VCaP (cell line): ENCODE measurements around the gene MAGI1.
A peak's percentile ranks its signal among the peaks of the same experiment; 100 is the strongest.

Experiments used
- H3K27ac ChIP-seq: fragments of 450-650 bp; 2 replicates; pipeline ENCODE4 v1.5.1; 2017
- TF ChIP-seq, protein P1 (sequence below): fragments of 450-650 bp; conservative IDR thresholded peaks from 2 replicates; pipeline ENCODE4 v1.5.1; 2017; ENCODE audit warnings: mild to moderate bottlenecking, moderate library complexity

Gene MAGI1

DNA sequence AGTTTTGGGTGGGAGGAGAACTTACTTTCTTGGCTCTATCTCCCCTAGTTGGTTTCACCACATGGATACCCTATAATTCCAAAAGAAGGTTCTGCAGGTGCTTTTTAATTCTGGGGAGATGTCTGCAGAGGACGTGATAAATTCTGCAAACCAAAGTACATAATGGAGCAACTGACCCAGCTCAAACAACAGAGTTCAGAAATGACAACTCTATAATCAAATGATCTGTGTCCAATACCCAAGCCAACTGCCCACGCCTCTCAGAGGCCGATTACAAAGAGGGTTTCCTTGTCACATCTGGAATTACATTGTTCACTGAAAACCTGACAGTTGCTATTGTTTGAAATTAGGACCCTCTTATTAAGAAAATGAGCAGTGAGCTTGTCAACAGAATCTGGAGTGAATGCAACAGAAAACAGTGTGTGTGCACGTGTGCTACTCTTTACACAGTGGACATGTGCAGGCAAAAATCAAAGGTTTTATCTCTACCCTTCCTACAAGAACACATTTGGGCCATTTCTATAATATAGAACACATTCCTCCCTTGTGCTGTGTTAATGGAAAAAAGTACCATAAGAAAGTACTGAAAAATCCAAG, 593.0 kb downstream of the MAGI1 start:
- TF ChIP-seq, protein P1, sequence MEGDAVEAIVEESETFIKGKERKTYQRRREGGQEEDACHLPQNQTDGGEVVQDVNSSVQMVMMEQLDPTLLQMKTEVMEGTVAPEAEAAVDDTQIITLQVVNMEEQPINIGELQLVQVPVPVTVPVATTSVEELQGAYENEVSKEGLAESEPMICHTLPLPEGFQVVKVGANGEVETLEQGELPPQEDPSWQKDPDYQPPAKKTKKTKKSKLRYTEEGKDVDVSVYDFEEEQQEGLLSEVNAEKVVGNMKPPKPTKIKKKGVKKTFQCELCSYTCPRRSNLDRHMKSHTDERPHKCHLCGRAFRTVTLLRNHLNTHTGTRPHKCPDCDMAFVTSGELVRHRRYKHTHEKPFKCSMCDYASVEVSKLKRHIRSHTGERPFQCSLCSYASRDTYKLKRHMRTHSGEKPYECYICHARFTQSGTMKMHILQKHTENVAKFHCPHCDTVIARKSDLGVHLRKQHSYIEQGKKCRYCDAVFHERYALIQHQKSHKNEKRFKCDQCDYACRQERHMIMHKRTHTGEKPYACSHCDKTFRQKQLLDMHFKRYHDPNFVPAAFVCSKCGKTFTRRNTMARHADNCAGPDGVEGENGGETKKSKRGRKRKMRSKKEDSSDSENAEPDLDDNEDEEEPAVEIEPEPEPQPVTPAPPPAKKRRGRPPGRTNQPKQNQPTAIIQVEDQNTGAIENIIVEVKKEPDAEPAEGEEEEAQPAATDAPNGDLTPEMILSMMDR, result no peak
- H3K27ac ChIP-seq, result no peak overlapping the region

GRCh38 chr3:65444447-65444815, 594.3 kb downstream of the MAGI1 start:
- no peak overlapping the region for H3K27ac ChIP-seq
- TF ChIP-seq, protein P1, result no peak

- H3K27ac ChIP-seq, result no peak overlapping the region
- TF ChIP-seq, protein P1, result no peak
Measured at GRCh38 chr3:65443739-65444446, 594.8 kb downstream of the MAGI1 start.

DNA sequence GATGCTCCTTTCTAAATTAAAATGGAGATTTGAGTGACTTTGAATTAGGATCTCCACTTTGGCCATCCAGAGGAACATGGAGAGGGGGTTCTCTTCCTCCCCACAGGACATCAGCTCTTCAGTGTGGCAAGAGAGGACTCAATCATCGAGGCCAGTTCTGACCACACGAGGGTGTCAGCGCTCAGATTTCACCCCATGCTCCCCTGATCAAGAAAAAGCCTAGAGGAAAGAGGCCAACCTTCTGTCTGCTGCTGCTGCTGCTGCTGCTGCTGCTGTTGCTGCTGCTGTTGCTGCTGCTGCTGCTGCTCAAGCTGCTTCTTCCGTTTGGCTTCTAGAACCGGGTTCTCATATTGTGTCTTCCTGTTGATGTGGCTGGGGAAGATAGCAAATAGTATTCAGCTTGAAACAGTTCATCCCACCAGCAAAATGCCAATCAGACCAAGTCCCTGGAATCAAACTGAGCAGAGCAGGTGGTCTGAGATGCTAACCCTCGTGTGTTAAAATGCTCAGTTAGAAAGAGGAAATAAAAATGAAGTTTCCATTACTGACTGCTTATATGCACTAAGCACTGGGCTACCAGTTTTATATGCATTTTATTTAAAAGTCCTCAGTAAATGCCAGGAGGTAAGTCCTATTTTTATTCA, 599.0 kb downstream of the MAGI1 start:
- no peak overlapping the region for H3K27ac ChIP-seq
- TF ChIP-seq, protein P1, result peak; percentile 85

DNA sequence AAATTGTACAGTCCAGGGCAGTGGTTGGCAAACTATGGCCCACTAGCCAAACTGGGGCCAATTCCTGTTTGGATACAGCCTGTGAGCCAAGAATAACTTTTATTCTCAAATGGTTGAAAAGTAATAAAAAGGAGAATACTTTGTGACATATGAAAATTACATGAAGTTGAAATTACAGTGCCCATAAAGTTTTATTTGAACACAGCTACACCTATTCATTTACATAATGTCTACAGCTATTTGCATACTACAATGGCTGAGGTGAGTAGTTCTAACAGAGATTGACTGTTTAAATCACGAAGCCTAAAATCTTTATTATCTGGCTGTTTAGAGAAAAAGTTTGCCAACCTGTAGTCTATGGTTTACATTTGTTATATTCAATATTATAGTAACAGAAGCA, 600.1 kb downstream of the MAGI1 start:
- H3K27ac ChIP-seq, result no peak overlapping the region
- TF ChIP-seq, protein P1, result no peak

DNA sequence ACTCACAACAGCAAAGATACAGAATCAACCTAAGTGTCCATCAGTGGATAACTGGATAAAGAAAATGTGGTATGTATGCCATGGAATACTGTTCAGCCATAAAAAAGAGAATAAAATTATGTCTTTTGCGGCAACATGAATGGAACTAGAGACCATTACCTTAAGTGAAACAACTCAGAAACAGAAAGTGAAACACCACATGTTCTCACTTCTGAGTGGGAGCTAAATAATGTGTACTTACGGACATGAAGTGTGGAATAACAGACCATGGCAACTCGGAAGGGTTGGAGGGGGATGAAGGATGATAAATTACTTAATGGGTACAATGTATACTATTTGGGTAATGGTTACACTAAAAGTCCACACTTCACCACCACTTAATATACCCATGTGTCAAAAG, 600.6 kb downstream of the MAGI1 start:
- H3K27ac ChIP-seq, result no peak overlapping the region
- TF ChIP-seq, protein P1, result no peak

- TF ChIP-seq, protein P1, result peak; percentile 86
- H3K27ac ChIP-seq, result no peak overlapping the region
Measured at GRCh38 chr3:65436580-65436979, 602.1 kb downstream of the MAGI1 start.
